Progenitor cell of endocrine pancreas (in vitro differentiated cells): ENCODE measurements around the gene ZNF343. TPM values are rescaled to one million over a fixed set of nuclear protein-coding genes. Genes with fewer than 3 reads are reported as not detected.

ENCODE experiments used
- DNase-seq: peaks from one replicate; pipeline ENCODE4 v3.0.0; 2021; ENCODE audit warnings: low spot score; ENCODE audit not compliant: unreplicated experiment
- H3K27ac Mint-ChIP-seq: 2 replicates; pipeline ENCODE4 v1.8.0; 2021; ENCODE audit warnings: mild to moderate bottlenecking, moderate library complexity, mixed read lengths
- H3K27me3 Mint-ChIP-seq: 2 replicates; pipeline ENCODE4 v1.8.0; 2021; ENCODE audit warnings: mixed read lengths
- H3K36me3 Mint-ChIP-seq: 2 replicates; pipeline ENCODE4 v1.8.0; 2022; ENCODE audit warnings: mixed read lengths; ENCODE audit not compliant: insufficient read depth
- H3K4me1 Mint-ChIP-seq: 2 replicates; pipeline ENCODE4 v1.8.0; 2021; ENCODE audit warnings: low read depth, mixed read lengths
- H3K4me3 Mint-ChIP-seq: 2 replicates; pipeline ENCODE4 v1.8.0; 2021; ENCODE audit warnings: low read depth, mild to moderate bottlenecking, moderate library complexity, mixed read lengths
- H3K9me3 Mint-ChIP-seq: 2 replicates; pipeline ENCODE4 v1.8.0; 2021; ENCODE audit warnings: low read depth, mixed read lengths
- CTCF ChIP-seq: fragments of 200-600 bp; sonication (generic); IDR thresholded peaks from one replicate; pipeline ENCODE4 v1.5.0; 2021; ENCODE audit warnings: antibody characterized with exemption, mild to moderate bottlenecking; ENCODE audit not compliant: unreplicated experiment
- total RNA-seq: library from RNA; stranded (reverse); gene quantifications from 2 replicates; pipeline ENCODE4 v1.2.1, GENCODE V29; 2021

ZNF343 gene
- total RNA-seq, 1 donor from 2014 or later = 13.1 TPM

DNA sequence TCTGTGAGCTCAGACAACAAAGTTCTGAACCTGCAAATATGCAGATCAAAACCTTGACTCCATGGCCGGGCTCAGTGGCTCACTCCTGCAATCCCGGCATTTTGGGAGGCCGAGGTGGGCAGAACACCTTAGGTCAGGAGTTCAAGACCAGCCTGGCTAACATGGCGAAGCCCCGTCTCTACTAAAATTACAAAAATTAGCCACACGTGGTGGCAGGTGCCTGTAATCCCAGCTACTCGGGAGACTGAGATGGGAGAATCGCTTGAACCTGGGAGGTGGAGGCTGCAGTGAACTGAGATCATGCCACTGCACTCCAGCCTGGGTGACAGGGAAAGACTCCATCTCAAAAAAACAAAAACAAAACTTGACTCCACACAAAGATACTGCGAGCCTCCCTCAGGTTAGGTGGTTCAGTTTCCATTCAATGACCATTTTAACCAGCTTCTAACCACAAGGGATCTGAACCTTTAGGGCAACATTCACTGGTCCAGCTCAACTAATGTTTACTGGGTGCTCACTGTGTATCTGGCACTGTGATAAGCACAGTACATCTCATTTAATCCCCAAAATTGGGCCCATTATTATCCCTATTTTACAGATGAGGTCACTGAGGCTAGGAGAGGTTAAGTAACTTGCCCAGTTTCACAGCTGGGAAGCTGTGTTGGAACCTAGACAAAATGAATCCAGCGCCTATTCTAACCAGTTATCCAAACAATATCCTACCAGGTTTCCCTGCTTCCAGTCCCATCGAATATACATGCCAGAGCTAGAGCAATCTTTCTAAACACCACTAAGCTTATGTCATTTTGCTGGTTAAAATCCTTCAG lies 39.9 kb downstream of the ZNF343 start:
- no peak for TF ChIP-seq CTCF
- Mint-ChIP-seq H3K9me3 (no peaks in the 10 kb centered on the region), H3K27me3 (no peaks in the 10 kb centered on the region), H3K4me1 (peaks cover 18% of the 10 kb centered on the region), H3K36me3 (peaks cover 17% of the 10 kb centered on the region), H3K4me3 (peak overlapping the region; percentile 100), H3K27ac (peak overlapping the region; percentile 41)
- DNase-seq = no peak

DNA sequence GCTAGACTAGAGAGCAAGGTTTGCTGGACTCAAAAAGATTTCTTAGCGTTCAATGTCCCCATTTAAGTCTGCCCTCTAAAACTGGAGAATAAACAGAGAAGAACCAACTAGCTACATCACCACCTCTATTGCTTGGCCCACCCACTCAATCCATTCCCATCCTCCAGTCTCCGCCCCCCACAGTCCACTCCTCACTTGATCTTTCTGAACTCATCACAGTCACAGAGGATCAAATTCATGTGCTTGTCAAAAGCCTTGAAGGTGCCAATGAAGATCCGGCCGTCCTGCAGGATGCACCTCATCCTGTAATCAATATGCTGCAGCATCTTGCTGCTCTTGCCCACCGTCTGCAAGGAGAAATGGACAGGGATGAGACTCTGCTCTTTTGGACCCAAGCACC lies 41.3 kb downstream of the ZNF343 start:
- Mint-ChIP-seq H3K27me3 (no peaks in the 10 kb centered on the region), H3K4me1 (peaks cover 18% of the 10 kb centered on the region), H3K27ac (peak overlapping the region; percentile 42), H3K36me3 (peaks cover 27% of the 10 kb centered on the region), H3K9me3 (no peaks in the 10 kb centered on the region), H3K4me3 (no peak overlapping the region)
- DNase-seq = no peak
- TF ChIP-seq CTCF = no peak

DNA sequence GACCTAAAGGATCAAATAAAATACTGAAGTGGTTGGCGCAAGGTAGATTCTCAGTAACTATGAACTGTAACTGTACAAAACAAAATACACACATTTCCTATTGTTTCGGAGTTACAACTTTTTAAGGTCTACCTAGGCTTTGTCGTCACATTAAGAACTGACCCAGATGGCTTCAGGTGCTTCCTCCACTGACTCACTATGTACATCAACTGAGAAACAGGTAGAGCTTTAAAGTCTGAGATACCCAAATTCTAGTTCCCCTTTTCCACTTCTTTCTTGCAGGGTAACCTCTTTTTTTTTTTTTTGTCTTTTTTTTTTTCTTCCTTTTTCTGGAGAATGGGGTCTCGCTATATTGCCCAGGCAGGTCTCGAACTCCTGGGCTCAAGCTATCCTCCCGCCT lies 43.6 kb downstream of the ZNF343 start:
- no peaks in the 10 kb centered on the region for H3K27me3 Mint-ChIP-seq
- H3K4me3 Mint-ChIP-seq = no peak overlapping the region
- peaks cover 37% of the 10 kb centered on the region for H3K36me3 Mint-ChIP-seq
- H3K9me3 Mint-ChIP-seq = no peaks in the 10 kb centered on the region
- TF ChIP-seq CTCF = no peak
- H3K4me1 Mint-ChIP-seq = peaks cover 12% of the 10 kb centered on the region
- DNase-seq = no peak
- H3K27ac Mint-ChIP-seq = no peak overlapping the region

DNA sequence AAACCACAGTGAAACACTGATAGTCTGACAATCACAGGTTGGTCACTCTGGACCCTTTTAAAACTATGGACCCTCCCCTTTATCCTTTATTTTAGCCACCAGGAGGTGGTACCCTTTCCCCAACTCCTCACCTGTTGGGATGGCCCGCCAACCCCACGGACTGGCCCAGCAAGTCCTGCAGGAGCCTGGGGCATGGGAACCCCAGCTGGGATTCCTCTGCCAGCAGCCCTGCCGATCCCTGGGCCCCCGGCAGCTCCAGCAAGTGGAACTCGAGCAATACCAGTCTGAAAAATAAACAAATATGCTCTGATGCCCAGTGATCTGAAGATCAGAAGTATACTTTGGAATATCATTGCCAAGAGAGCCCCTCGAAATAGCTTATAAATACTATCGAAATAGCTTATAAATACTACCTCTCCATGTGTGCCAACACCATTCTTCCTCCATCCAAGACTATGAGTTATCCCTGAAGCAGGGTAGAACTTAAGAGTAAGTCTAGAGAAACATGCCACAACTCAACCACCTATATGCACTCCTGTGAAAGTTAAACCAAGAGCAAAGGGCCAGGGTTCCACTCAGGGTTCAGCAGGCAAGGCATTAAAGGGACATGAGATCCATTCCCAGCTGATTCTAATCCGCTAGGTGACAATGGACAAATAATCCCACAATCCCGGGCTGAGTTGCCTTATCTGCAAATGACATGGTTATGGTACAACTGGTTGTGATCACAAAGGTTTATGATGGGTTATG lies 44.9 kb downstream of the ZNF343 start:
- DNase-seq = no peak
- H3K27me3 Mint-ChIP-seq = no peaks in the 10 kb centered on the region
- H3K9me3 Mint-ChIP-seq = no peaks in the 10 kb centered on the region
- peaks cover 43% of the 10 kb centered on the region for H3K36me3 Mint-ChIP-seq
- TF ChIP-seq CTCF = no peak
- peaks cover 6% of the 10 kb centered on the region for H3K4me1 Mint-ChIP-seq
- H3K4me3 Mint-ChIP-seq = no peak overlapping the region
- no peak overlapping the region for H3K27ac Mint-ChIP-seq

GRCh38 chr20:2462484-2462883 lies 46.2 kb downstream of the ZNF343 start:
- Mint-ChIP-seq H3K36me3 (peaks cover 44% of the 10 kb centered on the region), H3K9me3 (no peaks in the 10 kb centered on the region), H3K27ac (peak overlapping the region; percentile 73), H3K4me3 (no peak overlapping the region), H3K4me1 (no peaks in the 10 kb centered on the region), H3K27me3 (no peaks in the 10 kb centered on the region)
- no peak for DNase-seq
- no peak for TF ChIP-seq CTCF
